Measurements from ENCODE around the gene SRGAP1.
A peak's percentile ranks its signal among the peaks of the same experiment; 100 is the strongest.

The SRGAP1 gene

DNA sequence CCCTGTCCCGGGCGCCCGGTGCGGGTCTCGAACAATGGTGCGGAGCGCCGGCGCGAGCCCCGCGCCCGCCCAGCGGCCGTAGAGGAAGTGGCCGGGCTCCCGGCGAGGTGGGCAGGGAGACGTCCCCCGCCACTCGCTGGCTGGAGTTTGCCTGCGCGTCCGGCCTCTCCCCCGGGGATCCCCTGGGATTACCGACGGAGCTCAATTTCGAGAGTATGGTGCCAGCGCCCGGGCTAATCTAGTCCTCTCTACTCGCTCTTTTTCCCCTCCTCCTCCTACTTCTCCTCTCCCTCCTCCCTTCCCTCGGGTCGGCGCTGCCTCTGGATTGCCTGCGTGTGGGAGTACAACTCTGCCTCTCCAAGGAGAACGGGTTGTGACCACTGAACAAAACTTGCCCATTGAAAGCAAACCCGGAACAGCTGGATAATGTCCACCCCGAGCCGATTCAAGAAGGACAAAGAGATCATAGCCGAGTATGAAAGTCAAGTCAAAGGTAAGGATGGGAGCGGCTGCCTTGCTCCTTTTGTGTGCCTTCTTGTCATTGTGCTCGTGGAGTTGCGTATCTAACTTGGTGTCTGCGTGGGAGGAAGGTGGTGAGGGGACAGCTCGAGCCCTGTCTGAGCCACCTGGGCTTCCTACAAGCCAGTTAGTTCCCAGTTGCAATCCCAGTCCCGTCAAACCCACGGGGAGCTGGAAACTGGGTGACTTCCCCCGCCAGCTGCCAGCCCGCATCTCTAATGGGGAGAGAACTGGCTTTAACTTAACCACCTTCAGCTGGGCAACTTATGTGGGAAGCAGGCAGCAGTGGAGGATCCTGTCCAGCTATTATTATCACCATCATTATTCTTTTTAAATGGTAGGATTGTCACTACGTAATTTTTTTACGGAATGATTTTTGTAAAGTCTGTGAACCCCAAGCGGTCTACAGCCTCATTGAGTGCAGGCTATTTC lies at the start of gene SRGAP1:
Gene SRGAP1 (plus strand): TSS at position 310 of the 951 bp plus-strand sequence. CDS start 117 bp downstream, at position 427.
- peak; percentile 58 to 74 for DNase-seq

DNA sequence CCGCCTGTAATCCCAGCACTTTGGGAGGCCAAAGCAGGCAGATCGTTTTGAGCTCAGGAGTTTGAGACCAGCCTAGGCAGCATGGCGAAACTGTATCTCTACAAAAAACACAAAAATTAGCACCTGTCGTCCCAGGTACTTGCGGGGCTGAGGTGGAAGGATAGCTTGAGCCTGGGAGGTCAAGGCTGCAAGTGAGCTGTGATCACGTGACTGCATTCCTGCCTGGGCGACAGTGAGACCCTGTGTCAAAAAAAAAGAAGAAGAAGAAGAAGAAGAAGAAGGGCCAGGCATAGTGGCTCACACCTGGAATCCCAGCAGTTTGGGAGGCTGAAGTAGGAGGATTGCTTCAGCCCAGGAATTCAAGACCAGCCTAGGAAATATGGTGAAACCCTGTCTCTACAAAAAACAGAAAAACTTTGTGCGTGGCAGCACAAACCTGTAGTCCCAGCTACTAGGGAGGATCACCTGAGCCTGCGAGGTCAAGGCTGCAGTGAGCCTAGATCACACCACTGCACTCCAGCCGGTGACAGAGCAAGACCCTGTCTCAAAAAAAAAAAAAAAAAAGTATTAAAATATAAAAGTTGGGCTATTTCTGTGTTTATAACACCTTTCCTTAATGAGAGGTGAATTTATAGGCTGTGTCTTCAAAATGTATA lies 49.3 kb upstream of the SRGAP1 start:
- DNase-seq: no peak

DNA sequence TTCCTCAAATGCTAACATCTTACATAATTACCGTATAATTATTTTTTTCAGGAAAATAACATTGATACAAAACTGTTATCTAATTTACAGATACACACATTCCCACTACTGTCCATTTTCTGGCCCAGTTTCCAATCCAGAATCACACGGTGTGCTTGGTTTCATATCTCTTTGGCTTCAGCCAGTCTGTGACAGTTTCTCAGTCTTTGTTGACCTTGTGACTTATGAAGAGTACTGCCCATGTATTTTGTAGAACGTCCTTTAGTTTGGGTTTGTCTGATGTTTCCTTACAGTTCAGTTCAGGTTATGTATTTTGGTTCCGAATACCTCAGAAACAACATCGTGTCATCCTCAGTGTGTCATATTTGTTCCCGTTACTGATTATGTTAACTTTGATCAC lies 48.6 kb upstream of the SRGAP1 start:
- no peak for DNase-seq

DNA sequence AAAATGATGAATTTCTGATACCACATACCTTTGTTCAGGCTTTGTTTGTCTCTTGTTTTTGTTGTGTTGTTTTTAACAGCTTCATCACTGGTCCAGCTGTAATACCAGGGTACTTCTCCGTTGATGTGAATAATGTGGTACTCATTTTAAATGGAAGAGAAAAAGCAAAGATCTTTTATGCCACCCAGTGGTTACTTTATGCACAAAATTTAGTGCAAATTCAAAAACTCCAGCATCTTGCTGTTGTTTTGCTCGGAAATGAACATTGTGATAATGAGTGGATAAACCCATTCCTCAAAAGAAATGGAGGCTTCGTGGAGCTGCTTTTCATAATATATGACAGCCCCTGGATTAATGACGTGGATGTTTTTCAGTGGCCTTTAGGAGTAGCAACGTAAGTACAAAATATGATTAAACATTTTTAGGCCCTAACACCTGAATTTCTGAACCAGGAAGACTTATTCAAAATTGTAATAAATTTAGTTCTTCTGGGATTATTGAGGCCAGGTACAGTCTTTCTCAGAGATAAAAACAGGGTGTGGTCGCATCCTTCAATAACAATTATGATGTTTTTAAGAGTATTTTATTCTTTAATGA lies 42.4 kb upstream of the SRGAP1 start:
- DNase-seq: peak in 1 of 2 donors; percentile 74

DNA sequence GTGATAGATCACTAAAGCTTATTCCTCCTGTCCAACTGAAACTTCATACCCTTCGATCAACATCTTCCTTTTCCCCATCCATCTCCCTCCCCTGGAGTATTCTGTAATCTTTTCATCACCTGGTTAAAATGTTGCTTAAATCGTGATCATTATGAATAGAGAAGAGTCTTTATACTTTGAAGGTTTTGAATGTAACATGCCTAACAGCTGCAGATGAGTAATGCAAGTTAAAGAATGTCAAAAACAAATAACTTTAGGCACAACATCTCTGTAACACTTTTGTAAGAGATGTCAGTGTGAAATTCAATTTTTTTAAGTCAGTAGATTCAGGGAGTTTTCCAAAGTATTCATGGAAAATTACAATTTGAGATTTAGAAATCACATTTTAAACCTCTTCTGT lies 39.8 kb upstream of the SRGAP1 start:
- DNase-seq: no peak

DNA sequence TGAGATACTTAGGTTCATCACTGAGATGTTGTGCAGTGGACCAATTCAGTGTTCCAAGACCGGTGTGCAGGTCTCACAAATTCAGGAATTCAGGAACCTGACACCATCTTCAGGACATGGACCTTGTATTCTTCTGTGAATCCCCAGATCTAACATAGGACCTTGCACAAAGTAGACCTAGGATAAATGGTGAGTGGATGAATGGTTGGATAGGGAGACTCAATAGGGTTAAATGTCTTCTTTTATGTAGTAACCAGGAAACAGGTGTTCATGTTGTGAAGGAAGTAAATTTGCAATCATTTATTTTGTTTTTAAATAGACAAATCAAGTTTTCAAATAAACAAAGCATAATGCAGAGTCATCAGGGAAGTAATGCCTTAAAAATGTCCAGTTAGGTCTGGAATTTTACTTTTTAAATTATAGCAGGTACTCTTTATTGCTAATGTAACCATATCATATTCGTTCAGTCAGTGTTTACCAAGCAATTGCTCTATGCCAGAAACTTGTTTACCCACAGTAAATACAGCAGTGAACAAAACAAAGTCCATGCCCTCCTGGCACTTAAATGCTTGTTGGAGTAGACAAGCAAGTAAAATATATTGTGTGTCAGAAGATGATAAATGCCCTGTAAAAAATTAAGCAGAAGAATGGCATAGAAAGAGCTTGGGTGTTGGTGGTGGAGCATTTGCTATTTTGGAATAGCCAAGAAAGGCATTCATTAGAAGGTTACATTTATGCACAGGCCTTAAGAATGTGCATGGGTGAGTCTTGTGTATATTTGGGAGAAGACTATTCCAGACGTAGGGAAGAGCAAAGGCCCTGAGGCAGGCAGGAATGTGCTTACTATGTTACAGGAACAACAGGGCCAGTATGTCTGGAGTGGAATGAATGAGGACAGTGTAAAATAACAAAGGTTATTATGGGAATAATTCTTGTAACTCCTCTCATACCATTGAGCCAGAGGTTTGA lies 38.5 kb upstream of the SRGAP1 start:
- no peak for DNase-seq

DNA sequence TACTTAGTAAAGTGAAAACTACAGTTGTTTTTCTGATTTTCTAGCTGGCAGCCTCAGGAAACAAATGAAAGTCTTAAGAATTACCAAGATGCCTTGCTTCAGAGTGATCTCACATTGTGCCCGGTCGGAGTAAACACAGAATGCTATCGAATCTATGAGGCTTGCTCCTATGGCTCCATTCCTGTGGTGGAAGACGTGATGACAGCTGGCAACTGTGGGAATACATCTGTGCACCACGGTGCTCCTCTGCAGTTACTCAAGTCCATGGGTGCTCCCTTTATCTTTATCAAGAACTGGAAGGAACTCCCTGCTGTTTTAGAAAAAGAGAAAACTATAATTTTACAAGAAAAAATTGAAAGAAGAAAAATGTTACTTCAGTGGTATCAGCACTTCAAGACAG lies 35.9 kb upstream of the SRGAP1 start:
- no peak for DNase-seq

DNA sequence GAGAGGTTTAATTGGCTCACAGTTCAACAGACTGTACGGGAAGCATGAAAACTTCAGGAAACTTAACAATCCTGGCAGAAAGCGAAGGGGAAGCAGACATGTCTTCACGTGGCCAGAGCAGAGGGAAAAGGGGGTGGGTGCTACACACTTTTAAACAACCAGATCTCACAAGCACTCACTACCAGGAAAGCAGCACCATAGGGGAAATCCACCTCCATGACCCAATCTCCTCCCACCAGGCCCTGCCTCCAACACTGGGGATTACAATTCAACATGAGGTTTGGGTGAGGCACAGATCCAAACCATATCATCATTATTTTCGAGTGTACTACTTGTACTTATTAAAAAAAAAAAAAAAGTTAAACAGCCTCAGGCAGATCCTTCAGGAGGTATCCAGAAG lies 34.9 kb upstream of the SRGAP1 start:
- DNase-seq: no peak

DNA sequence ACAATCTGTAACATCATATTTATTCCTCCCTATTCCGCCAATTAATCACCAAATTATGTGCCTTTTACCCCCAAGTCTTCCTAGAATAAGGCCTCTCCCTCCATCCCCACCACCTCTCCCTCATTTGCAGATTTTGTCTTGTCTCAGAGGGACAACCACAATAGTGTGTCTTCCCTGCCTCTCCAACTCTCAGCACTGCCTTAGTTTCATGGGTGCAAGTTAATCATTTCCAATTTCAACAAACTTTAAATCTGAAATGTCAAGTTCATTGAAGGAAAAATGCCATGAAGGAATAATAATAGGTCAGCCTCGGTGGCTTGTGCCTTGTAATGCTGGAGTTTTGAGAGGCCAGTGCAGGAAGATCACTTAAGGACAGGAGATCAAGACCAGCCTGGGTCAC lies 33.2 kb upstream of the SRGAP1 start:
- no peak for DNase-seq

DNA sequence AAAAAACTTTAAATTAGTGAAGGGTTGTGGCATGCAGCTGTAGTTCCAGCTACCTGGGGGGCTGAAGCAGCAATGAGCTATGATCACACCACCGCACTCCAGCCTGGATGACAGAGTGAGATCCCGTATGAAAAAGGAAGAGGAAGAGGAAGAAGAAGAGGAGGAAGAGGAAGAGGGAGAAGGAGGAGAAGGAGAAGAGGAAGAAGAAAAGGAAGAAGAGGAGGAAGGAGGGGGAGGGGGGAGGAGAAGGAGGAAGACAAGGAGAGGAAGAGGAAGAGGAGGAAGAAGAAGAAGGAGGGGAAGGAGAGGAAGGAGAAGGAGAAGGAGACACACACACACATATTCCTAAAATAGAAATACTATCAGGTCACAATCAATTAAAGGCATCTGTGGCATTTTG lies 32.7 kb upstream of the SRGAP1 start:
- DNase-seq: no peak

DNA sequence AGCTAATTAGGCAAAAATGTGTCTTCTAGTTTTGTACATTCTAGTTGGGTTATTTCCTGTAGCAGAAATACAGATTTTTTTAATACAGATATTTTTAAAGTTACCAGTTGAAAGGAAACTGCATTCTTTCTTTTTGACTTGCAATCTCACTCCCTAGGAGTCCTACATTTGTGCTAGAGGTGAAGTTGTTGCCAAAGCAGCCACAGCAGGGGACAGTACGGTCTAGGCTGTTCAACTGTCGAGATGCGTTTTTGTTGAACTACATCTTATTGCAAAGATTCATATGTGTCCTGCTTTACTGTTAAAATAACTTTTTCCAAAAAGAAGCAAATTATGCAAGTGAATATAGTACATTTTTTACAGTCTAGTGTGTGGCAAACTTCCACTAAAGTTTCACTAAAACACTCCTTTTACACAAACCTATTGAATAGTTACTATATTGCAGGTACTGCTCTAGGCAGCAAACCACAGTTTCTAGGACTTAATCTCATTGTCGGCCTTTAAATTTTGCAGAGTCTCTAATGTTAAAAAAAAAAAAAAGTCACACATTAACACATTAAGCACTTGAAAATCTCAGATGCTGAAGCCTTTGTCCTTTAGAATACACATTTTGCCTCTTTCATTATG lies 30.2 kb upstream of the SRGAP1 start:
- DNase-seq: no peak

DNA sequence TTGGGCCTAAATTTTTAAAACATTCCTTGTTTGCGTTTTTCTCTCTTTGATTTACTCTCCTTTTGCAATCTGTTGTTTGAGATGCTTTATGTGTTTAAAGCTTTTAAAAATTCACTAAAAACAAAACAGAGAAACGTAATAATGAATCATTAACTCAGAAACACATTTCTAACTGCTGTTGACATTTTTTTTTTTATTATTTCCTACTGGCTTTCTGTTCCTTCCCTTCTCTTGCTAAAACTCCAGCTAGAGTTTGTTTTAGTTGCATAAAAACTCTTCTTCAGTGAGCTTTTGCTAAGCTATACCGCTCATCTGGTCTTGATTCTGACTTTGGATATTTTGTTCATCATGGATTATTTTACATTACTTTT lies 29.0 kb upstream of the SRGAP1 start:
- no peak for DNase-seq

DNA sequence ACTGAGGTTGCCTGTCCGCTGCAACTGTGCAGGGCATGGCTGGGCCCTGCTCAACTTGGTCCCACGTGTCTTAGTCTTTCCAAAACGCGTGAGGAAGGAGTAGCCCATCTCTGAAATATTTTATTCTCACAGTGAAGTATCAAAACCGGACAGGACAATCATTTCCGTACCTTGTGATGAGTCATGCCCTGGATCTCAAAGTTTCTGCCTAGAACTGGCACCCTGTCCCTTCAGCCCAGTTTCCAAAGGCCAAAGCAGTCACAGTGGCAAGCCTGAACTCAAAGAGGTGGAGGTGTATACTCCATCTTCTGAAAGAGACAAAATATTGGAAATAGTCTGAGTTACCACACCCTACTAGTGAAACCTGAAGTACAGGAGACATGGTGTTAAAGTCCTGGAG lies 28.5 kb upstream of the SRGAP1 start:
- no peak for DNase-seq

DNA sequence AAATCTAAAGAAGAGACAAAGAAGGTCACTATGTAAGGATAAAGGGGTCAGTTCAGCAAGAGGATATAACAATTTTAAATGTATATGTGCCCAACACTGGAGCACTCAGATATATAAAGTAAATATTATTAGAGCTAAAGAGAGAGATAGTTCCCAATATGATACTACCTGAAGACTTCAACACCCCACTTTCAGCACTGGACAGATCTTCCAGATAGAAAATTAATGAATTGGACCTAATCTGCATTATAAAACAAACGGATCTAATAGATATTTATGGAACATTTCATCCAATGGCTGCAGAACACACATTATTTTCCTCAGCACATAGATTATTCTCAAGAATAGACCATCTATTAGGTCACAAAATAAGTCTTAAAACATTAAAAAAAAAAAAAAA lies 24.1 kb upstream of the SRGAP1 start:
- DNase-seq: no peak

DNA sequence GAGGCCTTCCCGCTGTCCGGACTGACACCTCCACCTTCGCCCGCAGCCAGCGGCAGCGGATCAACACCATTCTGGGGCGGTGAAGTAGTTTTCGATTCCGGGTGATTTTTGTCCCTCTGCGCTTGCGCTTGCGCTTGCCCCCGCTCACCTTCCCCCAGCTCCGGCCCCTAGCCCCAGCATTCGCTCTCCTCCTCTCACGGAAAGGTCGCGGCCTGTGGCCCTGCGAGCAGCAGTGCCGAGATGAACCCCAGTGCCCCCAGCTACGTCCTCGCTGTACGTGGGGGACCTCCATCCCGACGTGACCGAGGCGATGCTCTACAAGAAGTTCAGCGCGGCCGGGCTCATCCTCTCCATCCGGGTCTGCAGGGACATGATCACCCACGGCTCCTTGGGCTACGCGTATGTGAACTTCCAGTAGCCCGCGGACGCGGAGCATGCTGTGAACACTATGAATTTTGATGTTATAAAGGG lies 22.7 kb upstream of the SRGAP1 start:
- no peak for DNase-seq

DNA sequence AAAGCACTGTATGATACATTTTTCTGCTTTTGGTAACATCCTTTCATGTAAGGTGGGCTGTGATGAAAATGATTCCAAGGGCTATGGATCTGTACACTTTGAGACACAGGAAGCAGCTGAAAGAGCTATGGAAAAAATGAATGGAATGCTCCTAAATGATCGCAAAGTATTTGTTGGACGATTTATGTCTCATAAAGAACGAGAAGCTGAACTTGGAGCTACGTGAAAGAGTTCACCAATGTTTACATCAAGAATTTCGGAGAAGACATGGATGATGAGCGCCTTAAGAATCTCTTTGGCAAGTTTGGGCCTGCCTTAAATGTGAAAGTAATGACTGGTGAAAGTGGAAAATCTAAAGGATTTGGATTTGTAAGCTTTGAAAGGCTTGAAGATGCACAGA lies 22.1 kb upstream of the SRGAP1 start:
- DNase-seq: no peak

DNA sequence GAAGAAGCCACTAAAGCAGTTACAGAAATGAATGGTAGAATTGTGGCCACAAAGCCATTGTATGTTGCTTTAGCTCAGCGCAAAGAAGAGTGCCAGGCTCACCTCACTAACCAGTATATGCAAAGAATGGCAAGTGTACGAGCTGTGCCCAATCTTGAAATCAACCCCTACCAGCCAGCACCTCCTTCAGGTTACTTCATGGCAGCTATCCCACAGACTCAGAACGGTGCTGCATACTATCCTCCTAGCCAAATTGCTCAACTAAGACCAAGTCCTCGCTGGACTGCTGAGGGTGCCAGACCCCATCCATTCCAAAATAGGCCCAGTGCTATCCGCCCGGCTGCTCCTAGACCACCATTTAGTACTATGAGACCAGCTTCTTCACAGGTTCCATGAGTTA lies 21.5 kb upstream of the SRGAP1 start:
- DNase-seq: no peak

DNA sequence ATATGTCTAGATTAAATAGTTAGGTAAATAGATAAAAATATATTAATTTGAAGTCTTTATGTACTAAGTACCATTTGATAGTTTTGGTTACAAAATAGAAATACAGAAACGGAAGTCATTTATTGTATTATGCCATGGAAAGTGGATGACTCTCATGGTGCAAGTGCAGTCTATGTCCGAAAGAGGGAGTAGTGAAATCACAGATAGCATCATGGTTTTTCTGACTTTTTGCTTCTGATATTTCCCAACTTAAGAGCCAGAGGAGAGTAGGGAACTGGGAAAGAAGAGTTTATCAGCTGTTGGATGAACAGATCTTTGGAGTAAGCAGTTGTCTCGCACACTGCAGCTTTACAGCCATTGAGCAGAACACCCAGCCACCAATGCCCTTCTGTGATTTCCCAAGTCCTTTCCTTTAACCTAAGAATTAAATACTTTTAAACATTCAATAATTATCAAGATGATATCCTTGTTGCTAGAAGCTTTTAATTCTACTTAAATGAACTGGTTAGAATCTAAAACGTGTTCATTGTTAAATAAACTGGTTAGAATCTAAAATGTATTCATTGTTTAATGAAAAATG lies 18.4 kb upstream of the SRGAP1 start:
- DNase-seq: peak in 1 of 2 donors; percentile 85

DNA sequence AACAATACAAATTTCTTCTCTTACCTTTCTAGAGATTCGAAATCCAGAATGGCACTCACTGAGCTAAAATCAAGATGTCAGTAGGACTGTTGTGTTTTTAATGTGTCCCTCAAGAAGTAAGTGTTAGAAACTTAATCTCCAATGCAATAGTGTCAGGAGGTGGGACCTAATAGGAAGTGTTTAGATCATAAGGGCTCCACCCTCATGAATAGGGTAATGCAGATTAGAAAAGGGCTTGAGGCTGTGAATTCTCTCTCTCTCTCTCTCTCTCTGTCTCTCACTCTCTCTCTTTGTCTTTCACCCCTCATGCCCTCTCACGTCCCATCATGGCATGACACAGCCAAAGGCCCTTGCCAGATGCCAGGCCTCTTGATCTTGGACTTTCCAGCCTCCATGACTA lies 15.6 kb upstream of the SRGAP1 start:
- DNase-seq: no peak

DNA sequence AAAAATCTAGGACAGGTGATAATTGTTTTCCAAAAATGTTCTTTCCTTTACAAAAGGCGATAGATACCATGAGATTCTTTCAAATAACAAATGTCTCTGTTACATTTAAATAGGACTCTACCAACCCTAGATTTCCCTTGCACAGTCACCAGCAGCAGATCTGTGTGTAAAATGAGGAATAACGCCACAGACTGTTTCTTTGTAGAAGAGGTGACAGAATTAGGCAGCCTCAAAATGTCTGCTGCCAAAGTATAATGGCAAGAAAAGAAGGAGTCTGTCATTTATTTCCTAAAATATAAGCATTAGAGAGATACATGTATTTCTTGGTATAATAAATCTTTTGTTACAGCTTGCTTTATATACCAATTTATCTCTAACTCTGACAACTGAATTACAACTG lies 8.5 kb upstream of the SRGAP1 start:
- DNase-seq: no peak

DNA sequence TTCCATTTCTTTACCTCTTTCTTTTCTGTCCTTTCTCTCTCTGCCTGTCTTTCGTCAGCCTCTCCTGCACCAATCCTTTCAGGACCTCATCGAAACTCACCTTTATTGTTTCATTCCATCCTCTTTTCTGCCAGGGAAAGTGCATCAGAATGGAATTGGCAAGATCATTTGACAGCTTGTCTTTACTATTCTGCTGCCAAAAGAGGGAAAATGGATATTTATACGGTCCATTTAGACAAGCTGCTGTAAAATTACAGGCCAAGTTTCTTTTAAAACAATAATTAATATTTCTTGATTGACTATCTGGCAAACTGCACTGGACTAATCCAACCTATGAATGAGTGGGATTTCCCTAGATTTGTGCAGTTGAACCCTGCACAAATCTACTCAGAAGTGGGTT lies 7.6 kb upstream of the SRGAP1 start:
- no peak for DNase-seq

DNA sequence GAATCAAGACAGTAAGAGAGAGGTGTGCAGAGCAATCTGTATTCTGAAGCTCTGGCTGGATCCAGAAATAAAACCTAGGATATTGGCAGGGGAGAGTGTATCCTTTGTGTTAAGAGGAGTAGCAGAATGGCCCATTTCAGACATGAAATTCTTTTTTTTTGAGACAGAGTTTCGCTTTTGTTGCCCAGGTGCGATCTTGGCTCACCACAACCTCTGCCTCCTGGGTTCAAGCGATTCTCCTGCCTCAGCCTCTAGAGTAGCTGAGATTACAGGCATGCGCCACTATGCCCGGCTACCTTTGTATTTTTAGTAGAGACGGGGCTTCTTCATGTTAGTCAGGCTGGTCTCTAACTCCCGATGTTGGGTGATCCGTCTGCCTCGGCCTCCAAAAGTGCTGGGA lies 6.1 kb upstream of the SRGAP1 start:
- DNase-seq: no peak
